ENCODE results near the gene ANKRD1.

The ANKRD1 gene

GRCh38 chr10:90919683-90920574 lies 958 bp downstream of the ANKRD1 start:
- Histone ChIP-seq H3K9me3 (ENCODE audit: control insufficient read depth, insufficient read depth, low read length) (no peaks in the 10 kb centered on the region), H3K4me1 (ENCODE audit: control insufficient read depth, insufficient read depth, low read length) (no peaks in the 10 kb centered on the region), H3K27me3 (ENCODE audit: control insufficient read depth, insufficient read depth, low read length) (peaks cover 73% of the 10 kb centered on the region), H3K27ac (ENCODE audit: low read length) (no peak overlapping the region), H3K4me3 (ENCODE audit: low read length) (no peak overlapping the region), H3K36me3 (ENCODE audit: control insufficient read depth, insufficient read depth, low read length) (no peaks in the 10 kb centered on the region)
- no CpG with 5 or more reads among the region's 8 CpGs for WGBS (ENCODE audit: insufficient coverage, insufficient read length)
- no peak for DNase-seq (ENCODE audit: low read depth, low spot score)

DNA sequence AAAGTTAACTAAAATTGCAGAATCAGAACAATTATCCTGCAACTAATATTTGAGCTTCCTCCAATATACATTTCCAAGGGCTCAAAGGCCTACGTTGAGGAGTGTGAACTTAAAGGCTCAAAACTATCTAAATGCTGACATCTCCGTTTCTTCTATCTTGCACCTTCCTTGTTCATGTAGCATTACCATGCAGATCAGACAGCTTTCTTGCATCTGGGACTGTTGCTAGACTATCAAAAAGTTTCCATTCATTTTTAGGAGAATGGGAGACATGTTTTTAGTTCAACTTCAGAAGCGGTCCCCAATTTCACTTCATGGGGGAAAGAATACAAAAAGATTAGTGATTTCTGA lies 2.9 kb downstream of the ANKRD1 start:
- H3K27ac ChIP-seq (ENCODE audit: low read length), result no peak overlapping the region
- DNase-seq (ENCODE audit: low read depth, low spot score), result no peak
- no peak overlapping the region for H3K4me3 ChIP-seq (ENCODE audit: low read length)
- no CpG with 5 or more reads among the region's 3 CpGs for WGBS (ENCODE audit: insufficient coverage, insufficient read length)
- peaks cover 60% of the 10 kb centered on the region for H3K27me3 ChIP-seq (ENCODE audit: control insufficient read depth, insufficient read depth, low read length)
- no peaks in the 10 kb centered on the region for H3K9me3 ChIP-seq (ENCODE audit: control insufficient read depth, insufficient read depth, low read length)
- H3K36me3 ChIP-seq (ENCODE audit: control insufficient read depth, insufficient read depth, low read length), result no peaks in the 10 kb centered on the region
- no peaks in the 10 kb centered on the region for H3K4me1 ChIP-seq (ENCODE audit: control insufficient read depth, insufficient read depth, low read length)

DNA sequence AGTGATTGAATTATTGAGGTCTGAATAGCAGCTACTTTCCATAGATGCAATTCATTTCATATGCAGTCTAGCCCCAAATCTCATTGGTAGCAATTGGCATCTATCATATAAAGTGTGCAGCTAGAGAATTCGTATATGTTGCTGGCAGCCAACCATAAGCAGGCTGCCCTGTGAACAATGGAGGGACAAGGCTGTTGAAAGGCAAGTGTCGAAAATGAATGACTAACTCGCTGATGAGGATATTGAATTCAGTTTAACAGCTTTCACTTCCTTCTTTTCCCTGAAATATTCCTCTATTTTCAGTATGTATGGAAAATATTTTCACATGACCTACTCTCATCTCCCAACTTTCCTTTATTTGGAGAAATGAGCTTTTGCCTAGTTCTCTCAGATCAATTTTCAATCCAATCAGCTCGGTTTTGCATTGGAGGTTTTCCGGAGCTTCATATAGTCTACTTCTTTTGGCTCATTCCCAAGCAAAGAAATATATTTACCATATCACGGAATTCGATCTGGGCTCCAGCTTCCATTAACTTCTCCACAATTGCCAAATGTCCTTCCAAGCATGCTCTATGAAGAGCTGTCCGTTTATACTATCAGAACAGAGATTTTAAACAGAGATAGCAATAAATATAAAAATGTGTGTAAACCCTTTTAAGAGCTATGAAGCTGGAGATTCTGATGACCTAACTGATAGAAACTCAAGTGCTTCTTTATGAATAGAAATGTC lies 3.5 kb downstream of the ANKRD1 start:
- WGBS (ENCODE audit: insufficient coverage, insufficient read length), result no CpG with 5 or more reads among the region's 8 CpGs
- no peak for DNase-seq (ENCODE audit: low read depth, low spot score)
- no peak overlapping the region for H3K4me3 ChIP-seq (ENCODE audit: low read length)
- no peak overlapping the region for H3K27ac ChIP-seq (ENCODE audit: low read length)
- H3K36me3 ChIP-seq (ENCODE audit: control insufficient read depth, insufficient read depth, low read length), result no peaks in the 10 kb centered on the region
- no peaks in the 10 kb centered on the region for H3K4me1 ChIP-seq (ENCODE audit: control insufficient read depth, insufficient read depth, low read length)
- H3K27me3 ChIP-seq (ENCODE audit: control insufficient read depth, insufficient read depth, low read length), result peaks cover 56% of the 10 kb centered on the region
- no peaks in the 10 kb centered on the region for H3K9me3 ChIP-seq (ENCODE audit: control insufficient read depth, insufficient read depth, low read length)

DNA sequence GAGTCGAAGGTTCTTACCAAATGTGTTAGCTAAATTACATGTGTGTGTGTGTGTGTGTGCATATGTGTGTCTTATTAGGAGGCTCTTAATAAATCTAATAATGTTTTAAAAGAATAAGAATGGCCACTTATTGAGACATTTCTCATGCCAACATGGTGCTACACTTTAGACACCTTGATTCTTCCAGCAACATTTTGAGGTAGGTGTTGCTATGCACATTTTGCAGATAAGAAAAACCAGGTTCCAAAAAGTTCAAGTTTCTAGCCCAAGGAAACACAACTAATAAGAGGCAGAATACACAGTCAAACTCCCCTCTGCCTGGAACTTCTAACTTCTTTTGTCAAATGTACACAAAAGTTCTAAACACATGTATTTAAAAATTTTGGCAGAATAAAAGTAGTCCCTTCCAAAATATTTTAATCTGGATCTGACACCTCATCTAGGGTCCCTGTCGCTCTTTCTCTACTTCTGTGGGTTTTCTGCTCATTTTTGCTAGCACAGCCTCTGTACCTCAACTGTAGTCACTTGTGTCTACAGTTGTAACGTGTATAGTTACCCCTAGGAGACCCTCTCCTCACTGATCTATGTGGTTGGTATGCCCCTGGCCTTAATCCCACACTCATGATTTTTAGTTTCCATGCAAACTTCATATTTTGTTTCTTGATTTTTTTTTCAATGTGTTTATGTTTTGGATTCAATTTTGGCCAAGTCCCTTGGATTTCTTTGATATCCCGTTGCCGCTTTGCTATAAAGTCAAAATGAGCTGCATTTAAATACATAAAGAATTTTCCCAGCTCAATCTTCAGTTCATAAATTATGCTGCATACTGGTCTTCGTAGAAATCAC lies 4.3 kb downstream of the ANKRD1 start:
- Histone ChIP-seq H3K4me1 (ENCODE audit: control insufficient read depth, insufficient read depth, low read length) (no peaks in the 10 kb centered on the region), H3K27me3 (ENCODE audit: control insufficient read depth, insufficient read depth, low read length) (peaks cover 49% of the 10 kb centered on the region), H3K4me3 (ENCODE audit: low read length) (no peak overlapping the region), H3K27ac (ENCODE audit: low read length) (no peak overlapping the region), H3K9me3 (ENCODE audit: control insufficient read depth, insufficient read depth, low read length) (no peaks in the 10 kb centered on the region), H3K36me3 (ENCODE audit: control insufficient read depth, insufficient read depth, low read length) (no peaks in the 10 kb centered on the region)
- no peak for DNase-seq (ENCODE audit: low read depth, low spot score)
- WGBS (ENCODE audit: insufficient coverage, insufficient read length), result no CpG with 5 or more reads among the region's 6 CpGs

- no peaks in the 10 kb centered on the region for H3K36me3 ChIP-seq (ENCODE audit: control insufficient read depth, insufficient read depth, low read length)
- no peak overlapping the region for H3K27ac ChIP-seq (ENCODE audit: low read length)
- whole genome bisulfite sequencing (ENCODE audit: insufficient coverage, insufficient read length), result 100% methylated on average over 1 of the region's 11 CpGs
- H3K27me3 ChIP-seq (ENCODE audit: control insufficient read depth, insufficient read depth, low read length), result peaks cover 40% of the 10 kb centered on the region
- no peak for DNase-seq (ENCODE audit: low read depth, low spot score)
- no peaks in the 10 kb centered on the region for H3K9me3 ChIP-seq (ENCODE audit: control insufficient read depth, insufficient read depth, low read length)
- no peaks in the 10 kb centered on the region for H3K4me1 ChIP-seq (ENCODE audit: control insufficient read depth, insufficient read depth, low read length)
- no peak overlapping the region for H3K4me3 ChIP-seq (ENCODE audit: low read length)
Measured at GRCh38 chr10:90915766-90916075, 5.2 kb downstream of the ANKRD1 start.

- no peaks in the 10 kb centered on the region for H3K9me3 ChIP-seq (ENCODE audit: control insufficient read depth, insufficient read depth, low read length)
- no peaks in the 10 kb centered on the region for H3K4me1 ChIP-seq (ENCODE audit: control insufficient read depth, insufficient read depth, low read length)
- no CpG with 5 or more reads among the region's 10 CpGs for WGBS (ENCODE audit: insufficient coverage, insufficient read length)
- no peak overlapping the region for H3K27ac ChIP-seq (ENCODE audit: low read length)
- H3K36me3 ChIP-seq (ENCODE audit: control insufficient read depth, insufficient read depth, low read length), result no peaks in the 10 kb centered on the region
- H3K4me3 ChIP-seq (ENCODE audit: low read length), result no peak overlapping the region
- H3K27me3 ChIP-seq (ENCODE audit: control insufficient read depth, insufficient read depth, low read length), result peaks cover 38% of the 10 kb centered on the region
- DNase-seq (ENCODE audit: low read depth, low spot score), result no peak
Measured at GRCh38 chr10:90914992-90915765, 5.7 kb downstream of the ANKRD1 start.

- DNase-seq (ENCODE audit: low read depth, low spot score), result no peak
- H3K27ac ChIP-seq (ENCODE audit: low read length), result no peak overlapping the region
- no peak overlapping the region for H3K4me3 ChIP-seq (ENCODE audit: low read length)
- H3K36me3 ChIP-seq (ENCODE audit: control insufficient read depth, insufficient read depth, low read length), result no peaks in the 10 kb centered on the region
- no peaks in the 10 kb centered on the region for H3K4me1 ChIP-seq (ENCODE audit: control insufficient read depth, insufficient read depth, low read length)
- H3K27me3 ChIP-seq (ENCODE audit: control insufficient read depth, insufficient read depth, low read length), result peaks cover 29% of the 10 kb centered on the region
- no CpG with 5 or more reads among the region's 2 CpGs for WGBS (ENCODE audit: insufficient coverage, insufficient read length)
- H3K9me3 ChIP-seq (ENCODE audit: control insufficient read depth, insufficient read depth, low read length), result no peaks in the 10 kb centered on the region
Measured at GRCh38 chr10:90913774-90914420, 7.0 kb downstream of the ANKRD1 start.

DNA sequence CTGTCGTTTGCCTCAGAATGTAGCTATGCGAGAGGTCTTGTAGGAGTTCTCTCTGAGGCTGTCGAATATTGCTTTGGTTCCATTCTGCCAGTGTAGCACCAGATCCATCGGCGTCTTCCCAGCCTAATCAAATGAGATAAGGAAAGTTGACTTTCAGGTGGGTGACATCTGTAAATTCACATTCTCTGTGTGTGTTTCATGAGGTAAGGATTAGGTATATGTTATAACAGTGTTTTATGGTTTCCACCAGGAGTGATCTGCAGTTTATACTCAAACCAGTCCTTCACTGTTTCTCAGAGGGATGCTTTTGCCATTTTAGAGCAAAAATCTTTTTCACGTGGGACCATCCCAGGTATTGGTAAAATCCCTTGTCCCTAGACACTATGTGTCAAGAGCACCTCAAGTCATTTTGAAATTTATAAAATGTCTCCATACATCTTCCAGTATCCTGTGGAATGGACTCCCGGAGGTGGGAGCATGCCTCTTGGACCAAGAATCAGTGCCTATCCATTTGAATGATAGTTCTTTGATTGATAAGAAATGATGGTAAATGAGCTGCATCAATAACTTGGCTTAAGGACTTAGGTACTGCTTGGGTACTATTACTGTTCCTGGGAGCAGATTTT lies 7.9 kb downstream of the ANKRD1 start:
- H3K4me3 ChIP-seq (ENCODE audit: low read length), result no peak overlapping the region
- WGBS (ENCODE audit: insufficient coverage, insufficient read length), result no CpG with 5 or more reads among the region's 7 CpGs
- DNase-seq (ENCODE audit: low read depth, low spot score), result no peak
- no peak overlapping the region for H3K27ac ChIP-seq (ENCODE audit: low read length)
- H3K27me3 ChIP-seq (ENCODE audit: control insufficient read depth, insufficient read depth, low read length), result peaks cover 22% of the 10 kb centered on the region
- no peaks in the 10 kb centered on the region for H3K4me1 ChIP-seq (ENCODE audit: control insufficient read depth, insufficient read depth, low read length)
- no peaks in the 10 kb centered on the region for H3K36me3 ChIP-seq (ENCODE audit: control insufficient read depth, insufficient read depth, low read length)
- no peaks in the 10 kb centered on the region for H3K9me3 ChIP-seq (ENCODE audit: control insufficient read depth, insufficient read depth, low read length)

DNA sequence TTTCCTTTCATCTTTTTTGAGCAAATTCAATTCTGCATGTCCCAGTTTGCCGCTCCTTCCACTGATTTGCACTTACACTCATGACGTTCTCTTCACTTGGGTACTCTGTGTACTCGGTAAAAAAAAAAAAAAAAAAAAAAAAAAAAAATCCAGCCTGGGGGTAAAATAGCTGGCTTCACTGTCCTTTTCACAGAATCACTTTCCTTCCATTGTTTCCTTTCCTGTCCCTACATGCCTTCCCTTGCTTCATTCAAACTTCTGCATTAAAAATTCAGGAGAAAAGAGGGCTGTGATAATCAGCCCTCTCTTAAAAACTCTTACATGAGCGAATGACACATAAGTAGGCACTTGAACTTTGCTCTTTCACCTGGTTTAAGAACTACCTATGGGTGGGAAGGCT lies 8.7 kb downstream of the ANKRD1 start:
- no CpG with 5 or more reads among the region's 4 CpGs for WGBS (ENCODE audit: insufficient coverage, insufficient read length)
- Histone ChIP-seq H3K9me3 (ENCODE audit: control insufficient read depth, insufficient read depth, low read length) (no peaks in the 10 kb centered on the region), H3K4me1 (ENCODE audit: control insufficient read depth, insufficient read depth, low read length) (no peaks in the 10 kb centered on the region), H3K27ac (ENCODE audit: low read length) (no peak overlapping the region), H3K27me3 (ENCODE audit: control insufficient read depth, insufficient read depth, low read length) (peaks cover 21% of the 10 kb centered on the region), H3K36me3 (ENCODE audit: control insufficient read depth, insufficient read depth, low read length) (no peaks in the 10 kb centered on the region), H3K4me3 (ENCODE audit: low read length) (no peak overlapping the region)
- no peak for DNase-seq (ENCODE audit: low read depth, low spot score)
